HL-60 (cell line): ENCODE measurements around the gene KIDINS220.

Experiments
- CTCF ChIP-seq: IDR thresholded peaks from one replicate; pipeline ENCODE4 v1.5.1; 2011; ENCODE audit warnings: low read length, control low read depth, inconsistent platforms; ENCODE audit not compliant: insufficient read depth
- GABPA ChIP-seq: IDR thresholded peaks from 2 replicates; pipeline ENCODE4 v1.6.1; 2012; ENCODE audit warnings: low read depth
- TF ChIP-seq, protein P1 (sequence below): IDR thresholded peaks from 2 replicates; pipeline ENCODE4 v1.6.1; 2012; ENCODE audit warnings: low read depth; ENCODE audit not compliant: insufficient replicate concordance

DNA sequence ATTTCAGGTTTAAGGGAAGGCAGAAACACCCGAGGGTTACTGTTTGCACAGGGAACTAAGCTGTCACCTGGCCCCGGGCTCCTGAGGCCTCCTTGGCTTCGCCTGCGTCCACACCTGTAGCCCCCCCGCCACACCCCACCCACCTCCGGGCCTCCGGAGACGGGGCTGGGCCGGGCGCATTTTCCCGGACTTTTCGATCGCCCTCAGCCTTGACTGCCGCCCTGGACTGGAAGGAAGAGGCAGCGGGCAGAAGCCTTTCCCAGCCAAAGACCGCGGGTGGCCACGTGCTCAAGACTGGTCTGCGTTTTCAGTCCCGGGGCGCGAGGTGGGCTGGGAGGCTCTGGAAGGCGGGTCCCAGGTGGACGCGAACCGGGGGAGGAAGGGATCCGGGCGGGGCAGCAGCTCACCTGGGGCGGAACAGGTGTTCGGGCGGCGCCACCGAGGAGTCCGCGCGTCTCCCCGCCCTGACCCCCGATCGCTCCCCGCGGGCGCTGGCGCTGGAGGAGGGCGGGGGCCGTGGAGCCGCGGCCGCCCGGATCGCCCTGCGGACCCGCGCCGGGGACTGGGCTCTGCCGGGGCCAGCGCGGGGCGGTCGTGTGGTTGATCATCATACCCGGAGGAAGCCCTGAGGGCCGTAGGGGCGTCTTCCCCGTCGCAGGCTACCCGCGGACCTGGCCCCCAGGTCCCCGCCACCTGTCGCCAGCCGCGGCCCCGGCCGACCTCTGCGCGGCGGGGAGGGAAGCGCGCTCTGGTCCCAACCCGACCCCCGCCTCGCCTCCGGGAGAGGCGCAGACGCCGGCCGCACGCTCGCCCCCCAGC is 152.3 kb downstream of the KIDINS220 start:
- TF ChIP-seq CTCF (no peak), GABPA (no peak; the same call in 1 of the 2 replicates)
- TF ChIP-seq, protein P1, sequence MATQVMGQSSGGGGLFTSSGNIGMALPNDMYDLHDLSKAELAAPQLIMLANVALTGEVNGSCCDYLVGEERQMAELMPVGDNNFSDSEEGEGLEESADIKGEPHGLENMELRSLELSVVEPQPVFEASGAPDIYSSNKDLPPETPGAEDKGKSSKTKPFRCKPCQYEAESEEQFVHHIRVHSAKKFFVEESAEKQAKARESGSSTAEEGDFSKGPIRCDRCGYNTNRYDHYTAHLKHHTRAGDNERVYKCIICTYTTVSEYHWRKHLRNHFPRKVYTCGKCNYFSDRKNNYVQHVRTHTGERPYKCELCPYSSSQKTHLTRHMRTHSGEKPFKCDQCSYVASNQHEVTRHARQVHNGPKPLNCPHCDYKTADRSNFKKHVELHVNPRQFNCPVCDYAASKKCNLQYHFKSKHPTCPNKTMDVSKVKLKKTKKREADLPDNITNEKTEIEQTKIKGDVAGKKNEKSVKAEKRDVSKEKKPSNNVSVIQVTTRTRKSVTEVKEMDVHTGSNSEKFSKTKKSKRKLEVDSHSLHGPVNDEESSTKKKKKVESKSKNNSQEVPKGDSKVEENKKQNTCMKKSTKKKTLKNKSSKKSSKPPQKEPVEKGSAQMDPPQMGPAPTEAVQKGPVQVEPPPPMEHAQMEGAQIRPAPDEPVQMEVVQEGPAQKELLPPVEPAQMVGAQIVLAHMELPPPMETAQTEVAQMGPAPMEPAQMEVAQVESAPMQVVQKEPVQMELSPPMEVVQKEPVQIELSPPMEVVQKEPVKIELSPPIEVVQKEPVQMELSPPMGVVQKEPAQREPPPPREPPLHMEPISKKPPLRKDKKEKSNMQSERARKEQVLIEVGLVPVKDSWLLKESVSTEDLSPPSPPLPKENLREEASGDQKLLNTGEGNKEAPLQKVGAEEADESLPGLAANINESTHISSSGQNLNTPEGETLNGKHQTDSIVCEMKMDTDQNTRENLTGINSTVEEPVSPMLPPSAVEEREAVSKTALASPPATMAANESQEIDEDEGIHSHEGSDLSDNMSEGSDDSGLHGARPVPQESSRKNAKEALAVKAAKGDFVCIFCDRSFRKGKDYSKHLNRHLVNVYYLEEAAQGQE: peak; percentile 15
